ENCODE data around the gene NARS2. TPM values are rescaled to one million over a fixed set of nuclear protein-coding genes. Genes with fewer than 3 reads are reported as not detected.

NARS2 gene
- total RNA-seq, 1 donor from 2014 or later, result 16.5 TPM

DNA sequence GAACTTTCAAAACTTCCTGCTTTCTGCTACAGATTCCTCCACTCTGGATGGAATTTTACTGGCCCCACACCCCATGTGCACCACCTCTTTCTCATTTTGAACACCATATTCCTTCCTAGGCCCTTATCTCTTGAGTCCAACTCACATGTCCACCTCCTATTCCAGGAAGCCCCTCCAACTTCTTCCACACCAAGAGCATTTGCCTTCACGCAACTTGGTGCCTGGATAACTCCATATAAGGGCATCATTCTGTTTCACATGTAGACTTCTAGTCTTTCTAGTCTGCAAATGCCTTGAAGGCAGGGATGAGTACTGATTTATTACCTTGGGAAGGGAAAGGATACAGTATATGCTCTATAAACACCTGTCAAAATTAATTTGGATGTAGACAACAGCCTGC, 174.5 kb downstream of the NARS2 start:
- TF ChIP-seq, protein P1, sequence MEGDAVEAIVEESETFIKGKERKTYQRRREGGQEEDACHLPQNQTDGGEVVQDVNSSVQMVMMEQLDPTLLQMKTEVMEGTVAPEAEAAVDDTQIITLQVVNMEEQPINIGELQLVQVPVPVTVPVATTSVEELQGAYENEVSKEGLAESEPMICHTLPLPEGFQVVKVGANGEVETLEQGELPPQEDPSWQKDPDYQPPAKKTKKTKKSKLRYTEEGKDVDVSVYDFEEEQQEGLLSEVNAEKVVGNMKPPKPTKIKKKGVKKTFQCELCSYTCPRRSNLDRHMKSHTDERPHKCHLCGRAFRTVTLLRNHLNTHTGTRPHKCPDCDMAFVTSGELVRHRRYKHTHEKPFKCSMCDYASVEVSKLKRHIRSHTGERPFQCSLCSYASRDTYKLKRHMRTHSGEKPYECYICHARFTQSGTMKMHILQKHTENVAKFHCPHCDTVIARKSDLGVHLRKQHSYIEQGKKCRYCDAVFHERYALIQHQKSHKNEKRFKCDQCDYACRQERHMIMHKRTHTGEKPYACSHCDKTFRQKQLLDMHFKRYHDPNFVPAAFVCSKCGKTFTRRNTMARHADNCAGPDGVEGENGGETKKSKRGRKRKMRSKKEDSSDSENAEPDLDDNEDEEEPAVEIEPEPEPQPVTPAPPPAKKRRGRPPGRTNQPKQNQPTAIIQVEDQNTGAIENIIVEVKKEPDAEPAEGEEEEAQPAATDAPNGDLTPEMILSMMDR (IDR thresholded peaks at IDR 0.05), result no peak
- DNase-seq (no peak), ATAC-seq (ENCODE audit: low read depth) (no peak)
- intact Hi-C loops (cut with micrococcal nuclease), result no loop called here
- ChIA-PET CTCF (interaction anchor here (1.3 kb wide), 1 partner anchor 16 kb away, joined by 4 read pairs; no protein-coding TSS in a partner anchor), POLR2A (no interaction called here)
- Mint-ChIP-seq H3K27ac (no peak overlapping the region), H3K4me3 (no peak overlapping the region), H3K27me3 (no peaks in the 10 kb centered on the region), H3K4me1 (peaks cover 19% of the 10 kb centered on the region), H3K36me3 (ENCODE audit: low read depth) (no peaks in the 10 kb centered on the region), H3K9me3 (no peaks in the 10 kb centered on the region)

DNA sequence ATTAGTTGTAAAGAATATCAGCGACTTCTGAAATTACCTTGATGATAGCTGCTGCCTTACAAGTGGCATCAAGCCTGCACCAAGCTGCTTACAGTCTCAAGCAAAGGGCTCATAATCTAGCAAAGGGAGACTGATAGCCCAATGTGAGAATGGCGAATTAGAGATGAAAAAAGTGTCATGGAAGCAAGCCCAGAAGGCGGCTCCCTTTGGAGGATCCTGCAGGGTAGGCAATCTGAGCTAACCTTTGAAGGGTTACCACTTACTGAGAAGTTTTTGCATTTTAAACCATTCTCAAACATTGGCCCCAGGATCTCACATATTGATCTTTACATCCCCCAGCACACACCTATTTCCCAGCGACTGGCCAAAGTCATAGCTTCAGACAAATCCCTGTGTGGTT, 175.5 kb downstream of the NARS2 start:
- Mint-ChIP-seq H3K9me3 (no peaks in the 10 kb centered on the region), H3K4me1 (peaks cover 19% of the 10 kb centered on the region), H3K27ac (no peak overlapping the region), H3K4me3 (no peak overlapping the region), H3K27me3 (no peaks in the 10 kb centered on the region), H3K36me3 (ENCODE audit: low read depth) (no peaks in the 10 kb centered on the region)
- POLR2A ChIA-PET, result interaction anchor here (0.5 to 0.6 kb wide), 2 partner anchors 8 to 165 kb away, joined by 3 to 6 read pairs; no protein-coding TSS in a partner anchor
- ATAC-seq (ENCODE audit: low read depth) (no peak), DNase-seq (no peak)
- CTCF ChIA-PET, result interaction anchor here (1.0 to 1.6 kb wide), 3 partner anchors 19 to 171 kb away, joined by 3 to 4 read pairs (median 4); no protein-coding TSS in a partner anchor
- TF ChIP-seq, protein P1 (IDR thresholded peaks at IDR 0.05), result no peak
- intact Hi-C loops (cut with micrococcal nuclease), result no loop called here

DNA sequence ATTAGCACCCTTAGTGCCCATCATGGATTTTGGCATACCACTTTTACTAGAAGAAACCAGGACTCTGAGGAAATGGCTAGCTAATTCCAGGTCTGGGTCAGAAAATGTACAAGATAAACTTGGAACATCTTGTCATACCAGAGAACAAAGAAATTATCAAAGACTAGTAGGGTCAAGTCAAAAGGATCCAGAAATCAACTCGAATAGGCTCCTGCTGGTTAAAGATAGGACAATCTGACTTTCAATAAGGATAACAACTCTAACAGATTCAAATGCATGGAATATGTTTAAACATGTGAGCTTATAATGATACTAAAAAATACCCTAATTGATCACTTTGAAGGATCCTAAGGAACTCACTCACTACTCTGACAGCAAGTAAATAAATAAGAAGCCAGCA, 175.9 kb downstream of the NARS2 start:
- CTCF ChIA-PET, result interaction anchor here (1.0 to 1.6 kb wide), 3 partner anchors 20 to 171 kb away, joined by 3 to 4 read pairs (median 4); no protein-coding TSS in a partner anchor
- Mint-ChIP-seq H3K4me1 (peaks cover 16% of the 10 kb centered on the region), H3K36me3 (ENCODE audit: low read depth) (no peaks in the 10 kb centered on the region), H3K4me3 (no peak overlapping the region), H3K9me3 (no peaks in the 10 kb centered on the region), H3K27ac (no peak overlapping the region), H3K27me3 (no peaks in the 10 kb centered on the region)
- TF ChIP-seq, protein P1 (IDR thresholded peaks at IDR 0.05), result no peak
- POLR2A ChIA-PET, result no interaction called here
- ATAC-seq (ENCODE audit: low read depth) (no peak), DNase-seq (no peak)
- intact Hi-C loops (cut with micrococcal nuclease), result no loop called here

DNA sequence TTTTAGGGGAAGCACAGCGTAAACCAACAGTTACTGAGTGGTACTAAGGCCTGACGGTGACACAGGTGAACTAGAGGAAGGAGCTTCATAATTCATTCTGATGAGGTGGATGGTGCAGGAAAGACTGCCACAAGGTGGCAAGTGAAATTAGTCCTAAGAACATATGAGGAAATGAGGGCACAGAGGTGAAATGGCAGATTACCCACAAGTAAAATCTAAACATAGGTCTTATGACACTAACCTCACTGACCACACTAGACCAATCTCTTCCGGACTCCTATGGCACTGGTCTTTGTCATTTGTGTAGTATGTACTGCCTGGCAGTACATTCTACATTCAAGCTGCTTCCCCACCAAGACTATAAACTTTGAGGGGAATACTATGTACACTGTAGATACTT, 177.3 kb downstream of the NARS2 start:
- peak; percentile 81 for ATAC-seq (ENCODE audit: low read depth)
- Mint-ChIP-seq H3K4me3 (no peak overlapping the region), H3K36me3 (ENCODE audit: low read depth) (no peaks in the 10 kb centered on the region), H3K27ac (peak overlapping the region; percentile 19), H3K4me1 (peaks cover 25% of the 10 kb centered on the region), H3K9me3 (no peaks in the 10 kb centered on the region), H3K27me3 (no peaks in the 10 kb centered on the region)
- intact Hi-C loops (cut with micrococcal nuclease), result loop anchor here (1.0 to 2.0 kb wide), 2 partner anchors 32 to 75 kb away; no protein-coding TSS in a partner anchor
- TF ChIP-seq, protein P1 (IDR thresholded peaks at IDR 0.05), result no peak
- DNase-seq, result no peak
- CTCF ChIA-PET, result interaction anchor here (0.6 to 1.3 kb wide), 5 partner anchors 16 to 169 kb away, joined by 3 to 7 read pairs (median 3); no protein-coding TSS in a partner anchor
- POLR2A ChIA-PET, result interaction anchor here (0.8 to 1.6 kb wide), 4 partner anchors 26 to 178 kb away, joined by 3 to 5 read pairs (median 4); partner anchors contain the start of gene NARS2

DNA sequence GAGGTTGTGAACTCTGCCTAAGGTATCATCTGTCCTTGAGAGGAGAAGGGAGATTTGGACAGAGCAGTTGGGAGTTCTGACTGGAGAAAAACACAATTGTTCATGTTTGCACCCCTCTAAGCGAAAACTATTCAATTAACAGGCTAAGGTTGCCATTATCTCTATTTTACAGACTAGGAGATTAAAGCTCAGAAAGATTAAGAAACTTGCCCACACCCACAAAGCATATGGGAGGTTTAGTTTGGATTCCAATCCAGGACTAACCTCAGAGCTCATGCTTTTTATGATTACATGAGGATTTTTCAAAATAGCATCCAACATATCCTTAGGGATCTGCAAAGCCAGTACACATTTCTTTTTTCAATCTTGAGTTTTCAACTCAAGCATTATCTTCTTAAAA, 179.1 kb downstream of the NARS2 start:
- intact Hi-C loops (cut with micrococcal nuclease), result no loop called here
- DNase-seq, result no peak
- Mint-ChIP-seq H3K4me3 (no peak overlapping the region), H3K27ac (no peak overlapping the region), H3K4me1 (peaks cover 31% of the 10 kb centered on the region), H3K36me3 (ENCODE audit: low read depth) (peaks cover under 1% of the 10 kb centered on the region), H3K27me3 (no peaks in the 10 kb centered on the region), H3K9me3 (no peaks in the 10 kb centered on the region)
- CTCF ChIA-PET, result no interaction called here
- POLR2A ChIA-PET, result no interaction called here
- ATAC-seq (ENCODE audit: low read depth), result no peak
- TF ChIP-seq, protein P1 (IDR thresholded peaks at IDR 0.05), result no peak

Measured in activated B cell treated with CpG ODN at 0.5 μM for 24 hours (primary cell).